Measurements from ENCODE around the gene CLIP2.
"Not testable (repeated sequence)": the region's sequence is repeated elsewhere in the genome, so short reads cannot be mapped to it uniquely, and the experiment has no call there.

Gene CLIP2

DNA sequence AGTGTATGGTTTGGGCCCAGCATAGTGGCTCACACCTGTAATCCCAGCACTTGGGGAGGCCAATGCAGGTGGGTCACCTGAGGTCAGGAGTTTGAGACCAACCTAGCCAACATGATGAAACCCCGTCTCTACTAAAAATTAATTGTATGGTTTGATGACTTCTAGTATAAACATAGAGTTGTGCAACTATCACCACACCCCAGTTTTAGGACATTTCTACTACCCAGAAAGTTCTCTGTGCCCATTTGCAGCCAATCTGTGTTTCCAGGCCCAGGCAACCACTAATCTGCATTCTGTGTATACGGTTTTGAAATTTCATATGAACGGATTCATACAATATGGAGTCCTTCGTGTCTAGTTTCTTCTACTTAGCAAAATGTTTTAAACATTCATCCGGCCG is 20.0 kb downstream of the CLIP2 start:
- no peak overlapping the region for H3K27ac ChIP-seq (ENCODE audit: insufficient read depth, low read length, poor library complexity, severe bottlenecking)
- DNase-seq = no peak
- H3K27me3 ChIP-seq (replicated peaks; ENCODE audit: control insufficient read depth, insufficient read depth, low read length, poor library complexity, severe bottlenecking) = peaks cover 6% of the 10 kb centered on the region
- peaks cover 3% of the 10 kb centered on the region for H3K4me1 ChIP-seq (ENCODE audit: control insufficient read depth, insufficient read depth, low read length, poor library complexity, severe bottlenecking)
- H3K36me3 ChIP-seq (ENCODE audit: control insufficient read depth, insufficient read depth, low read length) = no peaks in the 10 kb centered on the region
- no peak overlapping the region for H3K4me3 ChIP-seq (ENCODE audit: insufficient read depth, low read depth, low read length, poor library complexity, severe bottlenecking)
- no peaks in the 10 kb centered on the region for H3K9me3 ChIP-seq (ENCODE audit: control insufficient read depth, low read length)

- Histone ChIP-seq H3K9me3 (ENCODE audit: control insufficient read depth, low read length) (no peaks in the 10 kb centered on the region), H3K27ac (ENCODE audit: insufficient read depth, low read length, poor library complexity, severe bottlenecking) (no peak overlapping the region), H3K4me3 (ENCODE audit: insufficient read depth, low read depth, low read length, poor library complexity, severe bottlenecking) (no peak overlapping the region), H3K36me3 (ENCODE audit: control insufficient read depth, insufficient read depth, low read length) (no peaks in the 10 kb centered on the region), H3K27me3 (replicated peaks; ENCODE audit: control insufficient read depth, insufficient read depth, low read length, poor library complexity, severe bottlenecking) (peaks cover 6% of the 10 kb centered on the region), H3K4me1 (ENCODE audit: control insufficient read depth, insufficient read depth, low read length, poor library complexity, severe bottlenecking) (no peaks in the 10 kb centered on the region)
- no peak for DNase-seq
Observed at GRCh38 chr7:74311305-74311744, 22.1 kb downstream of the CLIP2 start.

DNA sequence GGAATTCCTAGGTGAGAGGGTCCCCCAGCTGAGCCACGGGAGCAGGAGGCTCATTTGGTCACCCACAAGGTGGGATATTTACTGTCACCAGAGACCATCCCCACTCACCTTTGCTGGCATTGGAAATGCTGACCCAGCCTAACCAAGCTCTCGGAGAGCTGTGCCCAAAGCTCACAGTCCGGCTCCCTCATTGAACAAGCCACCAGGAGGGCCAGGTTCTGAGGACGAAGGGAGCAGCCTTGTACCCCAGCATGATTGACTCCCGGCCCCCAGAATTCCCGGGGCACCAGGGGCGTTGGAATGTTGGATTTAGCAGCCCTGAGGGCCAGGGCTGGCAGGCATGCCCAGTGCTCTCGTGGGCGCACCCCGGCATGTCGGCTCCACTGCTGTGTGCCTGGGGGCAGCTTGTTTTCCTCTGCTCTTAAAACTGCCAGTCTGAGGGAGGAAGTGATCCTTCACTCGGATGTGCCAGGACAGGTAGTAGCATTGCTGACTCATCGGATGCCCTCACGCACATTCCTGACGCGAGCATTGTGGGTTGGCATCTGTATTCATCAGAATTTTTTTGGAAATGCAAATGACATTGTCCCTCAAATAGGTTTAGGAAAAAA is 23.3 kb downstream of the CLIP2 start:
- Histone ChIP-seq H3K9me3 (ENCODE audit: control insufficient read depth, low read length) (no peaks in the 10 kb centered on the region), H3K4me1 (ENCODE audit: control insufficient read depth, insufficient read depth, low read length, poor library complexity, severe bottlenecking) (no peaks in the 10 kb centered on the region), H3K27me3 (replicated peaks; ENCODE audit: control insufficient read depth, insufficient read depth, low read length, poor library complexity, severe bottlenecking) (no peaks in the 10 kb centered on the region), H3K27ac (ENCODE audit: insufficient read depth, low read length, poor library complexity, severe bottlenecking) (no peak overlapping the region), H3K36me3 (ENCODE audit: control insufficient read depth, insufficient read depth, low read length) (no peaks in the 10 kb centered on the region), H3K4me3 (ENCODE audit: insufficient read depth, low read depth, low read length, poor library complexity, severe bottlenecking) (no peak overlapping the region)
- no peak for DNase-seq

DNA sequence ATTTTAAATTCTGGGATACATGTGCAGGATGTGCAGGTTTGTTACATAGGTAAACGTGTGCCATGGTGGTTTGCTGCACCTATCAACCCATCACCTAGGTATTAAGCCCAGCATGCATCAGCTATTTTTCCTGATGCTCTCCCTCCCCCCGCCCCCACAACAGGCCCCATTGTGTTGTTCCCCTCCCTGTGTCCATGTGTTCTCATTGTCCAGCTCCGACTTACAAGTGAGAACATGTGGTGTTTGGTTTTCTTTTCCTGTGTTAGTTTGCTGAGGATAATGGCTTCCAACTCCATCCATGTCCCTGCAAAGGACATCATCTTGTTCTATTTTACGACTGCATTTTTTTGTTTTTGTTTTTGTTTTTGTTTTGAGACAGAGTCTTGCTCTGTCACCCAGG is 26.7 kb downstream of the CLIP2 start:
- not testable (repeated sequence) for H3K4me3 ChIP-seq (ENCODE audit: insufficient read depth, low read depth, low read length, poor library complexity, severe bottlenecking); H3K4me1 ChIP-seq (ENCODE audit: control insufficient read depth, insufficient read depth, low read length, poor library complexity, severe bottlenecking); H3K36me3 ChIP-seq (ENCODE audit: control insufficient read depth, insufficient read depth, low read length); H3K27ac ChIP-seq (ENCODE audit: insufficient read depth, low read length, poor library complexity, severe bottlenecking); DNase-seq; H3K9me3 ChIP-seq (ENCODE audit: control insufficient read depth, low read length); H3K27me3 ChIP-seq (replicated peaks; ENCODE audit: control insufficient read depth, insufficient read depth, low read length, poor library complexity, severe bottlenecking)

- H3K4me3 ChIP-seq (ENCODE audit: insufficient read depth, low read depth, low read length, poor library complexity, severe bottlenecking) = no peak overlapping the region
- no peaks in the 10 kb centered on the region for H3K36me3 ChIP-seq (ENCODE audit: control insufficient read depth, insufficient read depth, low read length)
Observed at GRCh38 chr7:74317146-74317782, 28.1 kb downstream of the CLIP2 start.

DNA sequence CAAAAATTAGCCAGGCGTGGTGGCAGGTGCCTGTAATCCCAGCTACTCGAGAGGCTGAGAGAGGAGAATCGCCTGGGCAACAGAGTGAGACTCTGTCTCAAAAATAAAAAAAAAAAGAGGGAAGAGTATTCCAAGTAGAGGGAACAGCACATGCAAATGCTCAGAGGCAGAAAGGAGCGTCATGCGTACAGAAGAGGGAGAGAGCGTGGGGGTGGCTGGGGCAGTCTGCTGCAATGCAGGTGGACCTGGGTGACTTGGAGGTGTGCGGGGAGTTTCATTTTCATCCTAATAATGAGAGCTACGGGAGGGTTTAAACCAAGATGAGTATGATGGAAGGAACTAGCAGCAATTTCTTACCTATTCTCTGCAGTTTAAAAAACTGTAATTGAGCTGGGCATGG is 28.8 kb downstream of the CLIP2 start:
- Histone ChIP-seq H3K4me3 (ENCODE audit: insufficient read depth, low read depth, low read length, poor library complexity, severe bottlenecking) (no peak overlapping the region), H3K9me3 (ENCODE audit: control insufficient read depth, low read length) (no peaks in the 10 kb centered on the region)

More at GRCh38 chr7:74317146-74317782, 28.1 kb downstream of the CLIP2 start:
- H3K9me3 ChIP-seq (ENCODE audit: control insufficient read depth, low read length) = no peaks in the 10 kb centered on the region
- H3K27me3 ChIP-seq (replicated peaks; ENCODE audit: control insufficient read depth, insufficient read depth, low read length, poor library complexity, severe bottlenecking) = no peaks in the 10 kb centered on the region
- no peak for DNase-seq
- H3K27ac ChIP-seq (ENCODE audit: insufficient read depth, low read length, poor library complexity, severe bottlenecking) = no peak overlapping the region
- H3K4me1 ChIP-seq (ENCODE audit: control insufficient read depth, insufficient read depth, low read length, poor library complexity, severe bottlenecking) = no peaks in the 10 kb centered on the region

DNA sequence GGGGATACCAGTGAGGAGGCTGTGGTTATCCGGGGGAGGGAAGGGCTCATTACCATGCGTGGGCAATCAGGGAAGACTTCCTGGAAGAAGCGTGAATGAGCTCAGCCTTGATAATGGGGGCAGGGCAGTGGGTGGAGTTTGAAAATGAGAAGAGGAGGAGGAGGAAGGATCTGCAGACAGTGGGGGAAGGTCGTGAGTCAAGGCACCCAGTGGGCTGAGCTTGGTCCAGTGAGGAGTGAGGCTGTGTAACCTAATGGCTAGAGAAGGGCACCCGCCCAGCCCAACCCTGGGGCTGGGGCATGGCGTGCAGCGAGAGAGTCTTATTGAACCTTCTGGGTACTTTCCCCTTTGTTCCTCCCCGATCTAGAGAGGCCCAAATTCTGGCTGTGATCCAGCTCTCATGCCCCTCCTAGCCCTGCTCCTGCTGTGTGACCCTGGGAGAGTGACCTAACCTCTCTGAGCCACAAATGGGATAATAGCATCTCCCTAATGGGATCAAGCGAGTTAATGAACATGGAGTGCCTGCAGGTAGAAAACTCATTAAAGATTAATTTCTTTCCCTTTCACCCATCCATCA is 31.5 kb downstream of the CLIP2 start:
- no peak for DNase-seq
- Histone ChIP-seq H3K27me3 (replicated peaks; ENCODE audit: control insufficient read depth, insufficient read depth, low read length, poor library complexity, severe bottlenecking) (no peaks in the 10 kb centered on the region), H3K4me1 (ENCODE audit: control insufficient read depth, insufficient read depth, low read length, poor library complexity, severe bottlenecking) (no peaks in the 10 kb centered on the region), H3K9me3 (ENCODE audit: control insufficient read depth, low read length) (no peaks in the 10 kb centered on the region), H3K36me3 (ENCODE audit: control insufficient read depth, insufficient read depth, low read length) (no peaks in the 10 kb centered on the region), H3K27ac (ENCODE audit: insufficient read depth, low read length, poor library complexity, severe bottlenecking) (no peak overlapping the region), H3K4me3 (ENCODE audit: insufficient read depth, low read depth, low read length, poor library complexity, severe bottlenecking) (no peak overlapping the region)

More for the DNA sequence above, 28.8 kb downstream of the CLIP2 start:
- DNase-seq = no peak
- no peaks in the 10 kb centered on the region for H3K27me3 ChIP-seq (replicated peaks; ENCODE audit: control insufficient read depth, insufficient read depth, low read length, poor library complexity, severe bottlenecking)
- no peaks in the 10 kb centered on the region for H3K36me3 ChIP-seq (ENCODE audit: control insufficient read depth, insufficient read depth, low read length)
- no peak overlapping the region for H3K27ac ChIP-seq (ENCODE audit: insufficient read depth, low read length, poor library complexity, severe bottlenecking)
- no peaks in the 10 kb centered on the region for H3K4me1 ChIP-seq (ENCODE audit: control insufficient read depth, insufficient read depth, low read length, poor library complexity, severe bottlenecking)

DNA sequence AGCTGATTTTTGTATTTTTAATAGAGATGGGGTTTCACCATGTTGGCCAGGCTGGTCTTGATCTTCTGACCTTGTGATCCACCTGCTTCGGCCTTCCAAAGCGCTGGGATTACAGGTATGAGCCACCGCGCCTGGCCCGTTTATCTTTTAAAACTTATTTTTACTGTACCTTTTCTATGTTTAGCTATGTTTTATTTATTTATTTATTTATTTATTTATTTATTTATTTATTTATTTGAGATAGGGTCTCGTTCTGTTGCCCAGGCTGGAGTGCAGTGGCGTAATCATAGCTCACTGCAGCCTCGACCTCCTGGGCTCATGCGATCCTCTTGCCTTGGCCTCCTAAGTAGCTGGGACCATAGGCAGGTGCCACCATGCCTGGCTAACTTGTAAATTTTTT is 33.7 kb downstream of the CLIP2 start:
- not testable (repeated sequence) for H3K4me3 ChIP-seq (ENCODE audit: insufficient read depth, low read depth, low read length, poor library complexity, severe bottlenecking); H3K36me3 ChIP-seq (ENCODE audit: control insufficient read depth, insufficient read depth, low read length); H3K27ac ChIP-seq (ENCODE audit: insufficient read depth, low read length, poor library complexity, severe bottlenecking); DNase-seq; H3K9me3 ChIP-seq (ENCODE audit: control insufficient read depth, low read length); H3K27me3 ChIP-seq (replicated peaks; ENCODE audit: control insufficient read depth, insufficient read depth, low read length, poor library complexity, severe bottlenecking); H3K4me1 ChIP-seq (ENCODE audit: control insufficient read depth, insufficient read depth, low read length, poor library complexity, severe bottlenecking)

DNA sequence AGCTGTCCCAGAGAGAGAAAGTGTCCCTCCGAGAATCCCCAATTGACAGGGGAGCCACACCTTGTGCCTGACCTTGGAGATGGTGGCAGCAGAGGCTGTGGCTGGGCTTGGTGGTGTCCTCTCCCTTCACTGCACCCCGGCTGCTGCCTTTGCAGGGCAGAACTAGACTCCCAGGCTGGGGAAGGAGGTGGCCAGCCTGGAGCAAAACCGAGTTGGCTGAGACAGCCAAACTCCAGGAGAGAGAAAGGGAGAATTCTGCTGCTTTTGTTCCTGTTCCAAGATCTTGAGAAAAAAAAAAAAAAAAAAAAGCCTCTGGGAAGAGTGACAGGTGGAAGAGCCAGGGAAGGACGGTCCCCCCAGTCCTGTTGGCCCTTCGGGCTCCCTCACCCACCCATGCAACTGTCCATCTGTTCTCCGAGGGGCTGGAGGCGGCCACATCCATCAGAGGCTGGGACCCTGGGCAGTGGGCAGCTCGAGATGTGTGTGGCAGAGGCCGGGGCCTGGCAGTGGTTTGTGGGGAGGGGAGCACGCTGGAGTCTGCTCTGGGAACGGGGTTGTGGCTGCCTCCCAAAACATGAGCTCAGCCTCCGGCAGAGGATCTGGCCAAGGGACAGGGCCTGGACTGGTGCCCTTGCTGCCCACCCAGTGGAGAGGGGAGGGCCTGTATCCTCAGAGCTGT is 35.5 kb downstream of the CLIP2 start:
- no peak for DNase-seq
- Histone ChIP-seq H3K9me3 (ENCODE audit: control insufficient read depth, low read length) (no peaks in the 10 kb centered on the region), H3K36me3 (ENCODE audit: control insufficient read depth, insufficient read depth, low read length) (no peaks in the 10 kb centered on the region), H3K4me3 (ENCODE audit: insufficient read depth, low read depth, low read length, poor library complexity, severe bottlenecking) (no peak overlapping the region), H3K27me3 (replicated peaks; ENCODE audit: control insufficient read depth, insufficient read depth, low read length, poor library complexity, severe bottlenecking) (no peaks in the 10 kb centered on the region), H3K27ac (ENCODE audit: insufficient read depth, low read length, poor library complexity, severe bottlenecking) (no peak overlapping the region), H3K4me1 (ENCODE audit: control insufficient read depth, insufficient read depth, low read length, poor library complexity, severe bottlenecking) (no peaks in the 10 kb centered on the region)

GRCh38 chr7:74325210-74325565 is 36.0 kb downstream of the CLIP2 start:
- no peak overlapping the region for H3K4me3 ChIP-seq (ENCODE audit: insufficient read depth, low read depth, low read length, poor library complexity, severe bottlenecking)
- no peaks in the 10 kb centered on the region for H3K4me1 ChIP-seq (ENCODE audit: control insufficient read depth, insufficient read depth, low read length, poor library complexity, severe bottlenecking)
- no peak overlapping the region for H3K27ac ChIP-seq (ENCODE audit: insufficient read depth, low read length, poor library complexity, severe bottlenecking)
- H3K36me3 ChIP-seq (ENCODE audit: control insufficient read depth, insufficient read depth, low read length) = no peaks in the 10 kb centered on the region
- no peak for DNase-seq
- H3K9me3 ChIP-seq (ENCODE audit: control insufficient read depth, low read length) = no peaks in the 10 kb centered on the region
- no peaks in the 10 kb centered on the region for H3K27me3 ChIP-seq (replicated peaks; ENCODE audit: control insufficient read depth, insufficient read depth, low read length, poor library complexity, severe bottlenecking)

Measured in effector memory CD4-positive, alpha-beta T cell (primary cell).